Uterus (tissue), 2 donors: Measurements from ENCODE around the gene YWHAG.
"Not testable (repeated sequence)": the region's sequence is repeated elsewhere in the genome, so short reads cannot be mapped to it uniquely, and the experiment has no call there.

Experiments used
- POLR2A ChIP-seq, 2 donors: fragments of 450-650 bp; IDR thresholded peaks; one replicate each; pipeline ENCODE4 v1.6.1; 2016; ENCODE audit warnings: antibody characterized with exemption in 2 of 2, mild to moderate bottlenecking in 1 of 2, moderate library complexity in 1 of 2
- TF ChIP-seq, protein P1 (sequence below), 4 experiments: fragments of 200-600 bp in 2 of 4; fragments of 450-650 bp in 2 of 4; sonication (generic) in 2 of 4; IDR thresholded peaks; one replicate each; pipeline ENCODE4 v1.5.1; 2016 to 2019; ENCODE audit warnings: antibody characterized with exemption in 4 of 4, mild to moderate bottlenecking in 2 of 4, moderate library complexity in 1 of 4

DNA sequence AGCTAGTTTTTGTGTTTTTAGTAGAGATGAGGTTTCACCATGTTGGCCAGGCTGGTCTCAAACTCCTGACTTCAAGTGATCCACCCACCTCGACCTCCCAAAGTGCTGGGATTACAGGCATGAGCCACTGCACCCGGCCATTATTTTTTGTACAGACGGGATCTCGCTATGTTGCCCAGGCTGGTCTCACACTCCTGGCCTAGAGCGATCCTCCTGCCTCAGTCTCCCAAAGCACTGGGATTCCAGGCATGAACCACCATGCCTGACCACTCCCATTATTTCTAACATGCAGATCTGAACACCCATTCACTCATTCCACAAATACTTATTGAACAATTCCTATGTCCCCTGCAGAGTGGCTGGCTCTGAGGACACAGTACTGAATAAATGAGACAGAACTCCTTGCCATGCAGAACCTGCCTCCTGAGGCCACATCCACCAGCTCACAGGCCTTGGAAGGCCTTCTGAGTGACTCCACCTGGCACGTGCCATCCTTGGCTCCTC lies 67.9 kb downstream of the YWHAG start:
- not testable (repeated sequence) for TF ChIP-seq POLR2A (IDR thresholded peaks at IDR 0.05)
- TF ChIP-seq, protein P1, sequence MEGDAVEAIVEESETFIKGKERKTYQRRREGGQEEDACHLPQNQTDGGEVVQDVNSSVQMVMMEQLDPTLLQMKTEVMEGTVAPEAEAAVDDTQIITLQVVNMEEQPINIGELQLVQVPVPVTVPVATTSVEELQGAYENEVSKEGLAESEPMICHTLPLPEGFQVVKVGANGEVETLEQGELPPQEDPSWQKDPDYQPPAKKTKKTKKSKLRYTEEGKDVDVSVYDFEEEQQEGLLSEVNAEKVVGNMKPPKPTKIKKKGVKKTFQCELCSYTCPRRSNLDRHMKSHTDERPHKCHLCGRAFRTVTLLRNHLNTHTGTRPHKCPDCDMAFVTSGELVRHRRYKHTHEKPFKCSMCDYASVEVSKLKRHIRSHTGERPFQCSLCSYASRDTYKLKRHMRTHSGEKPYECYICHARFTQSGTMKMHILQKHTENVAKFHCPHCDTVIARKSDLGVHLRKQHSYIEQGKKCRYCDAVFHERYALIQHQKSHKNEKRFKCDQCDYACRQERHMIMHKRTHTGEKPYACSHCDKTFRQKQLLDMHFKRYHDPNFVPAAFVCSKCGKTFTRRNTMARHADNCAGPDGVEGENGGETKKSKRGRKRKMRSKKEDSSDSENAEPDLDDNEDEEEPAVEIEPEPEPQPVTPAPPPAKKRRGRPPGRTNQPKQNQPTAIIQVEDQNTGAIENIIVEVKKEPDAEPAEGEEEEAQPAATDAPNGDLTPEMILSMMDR (IDR thresholded peaks at IDR 0.05) = not testable (repeated sequence)
